HepG2 (cell line): Measurements from ENCODE around the gene FBXL12. TPM values are rescaled to one million over a fixed set of nuclear protein-coding genes. Genes with fewer than 3 reads are reported as not detected.

Source experiments
- AHDC1 ChIP-seq: sonication (generic); formaldehyde crosslinking; IDR thresholded peaks from 2 replicates; pipeline ENCODE4 v1.5.1; 2020; ENCODE audit warnings: mild to moderate bottlenecking, missing genetic modification reagents, borderline replicate concordance
- NBN ChIP-seq: fragments of 450-650 bp; conservative IDR thresholded peaks from 2 replicates; pipeline ENCODE4 v1.6.1; 2017
- SIN3A ChIP-seq: IDR thresholded peaks from 2 replicates; pipeline ENCODE4 v1.6.1; 2011; ENCODE audit warnings: low read depth, mild to moderate bottlenecking, control low read depth, low read length, borderline replicate concordance
- SP1 ChIP-seq, 2 experiments: fragments of 450-650 bp in 1 of 2; sonication (generic) in 1 of 2; formaldehyde crosslinking in 1 of 2; IDR thresholded peaks; 2 replicates each; pipeline versions ENCODE4 v1.4.0 to v1.6.1; 2016 to 2020; ENCODE audit warnings: missing genetic modification reagents in 1 of 2
- THAP7 ChIP-seq: sonication (generic); formaldehyde crosslinking; IDR thresholded peaks from 2 replicates; pipeline ENCODE4 v1.8.1; 2023; ENCODE audit warnings: mild to moderate bottlenecking, missing genetic modification reagents
- ZBED4 ChIP-seq: sonication (generic); formaldehyde crosslinking; IDR thresholded peaks from 2 replicates; pipeline ENCODE4 v1.4.0; 2020; ENCODE audit warnings: missing genetic modification reagents, borderline replicate concordance
- ZNF12 ChIP-seq: sonication (generic); formaldehyde crosslinking; IDR thresholded peaks from 2 replicates; pipeline ENCODE4 v1.5.0; 2020; ENCODE audit warnings: missing genetic modification reagents
- ZNF136 ChIP-seq: sonication (generic); formaldehyde crosslinking; IDR thresholded peaks from 2 replicates; pipeline ENCODE4 v1.8.1; 2022; ENCODE audit warnings: low read depth, mild to moderate bottlenecking, moderate library complexity, missing genetic modification reagents
- ZNF20 ChIP-seq: sonication (generic); formaldehyde crosslinking; IDR thresholded peaks from 2 replicates; pipeline ENCODE4 v1.4.0; 2020; ENCODE audit warnings: mild to moderate bottlenecking, moderate library complexity, missing genetic modification reagents
- ZNF513 ChIP-seq: sonication (generic); formaldehyde crosslinking; conservative IDR thresholded peaks from 2 replicates; pipeline ENCODE4 v1.5.0; 2020; ENCODE audit warnings: missing genetic modification reagents
- ZNF546 ChIP-seq: sonication (generic); formaldehyde crosslinking; conservative IDR thresholded peaks from 2 replicates; pipeline ENCODE4 v1.8.1; 2023; ENCODE audit warnings: mild to moderate bottlenecking, missing genetic modification reagents
- ZNF614 ChIP-seq: IDR thresholded peaks from 2 replicates; pipeline ENCODE4 v1.6.1; 2018; ENCODE audit warnings: missing biosample characterization, missing genetic modification reagents, inconsistent platforms, borderline replicate concordance
- polyA plus RNA-seq, 8 experiments: library from polyadenylated mRNA; depleted of rRNA in 3 of 8; stranded (reverse) in 7 of 8; unstranded in 1 of 8; fragments of >200 nt; fragmentation: Illumina TruSeq in 4 of 8; extraction: Trizol in 4 of 8; gene quantifications; 2 replicates each; pipeline versions ENCODE4 v1.2.1 to v1.2.3, GENCODE V29; 2011 to 2016; ENCODE audit warnings: low read depth in 4 of 8, missing spikeins in 1 of 8, mixed read lengths in 1 of 8; ENCODE audit not compliant: insufficient read depth in 1 of 8
- total RNA-seq, 5 experiments: library from RNA; depleted of rRNA; stranded (reverse); fragments of >200 nt; fragmentation: Illumina TruSeq; extraction: Trizol; gene quantifications; 2 replicates each; pipeline ENCODE4 v1.2.3, GENCODE V29; 2016; ENCODE audit warnings: low read depth in 1 of 5
- TF ChIP-seq, protein P1 (sequence below): sonication (generic); formaldehyde crosslinking; IDR thresholded peaks from 2 replicates; pipeline ENCODE4 v1.4.0; 2020; ENCODE audit warnings: mild to moderate bottlenecking, missing genetic modification reagents, borderline replicate concordance

FBXL12 gene
- total and polyA plus RNA-seq, 2 of the 13 experiments (the other 11 are each of a cell fraction or from before 2014, with no cell fraction given), result 20.4 to 23.1 TPM

GRCh38 chr19:9827289-9828238 lies 8.7 kb upstream of the FBXL12 start, which contains the start of gene UBL5 (continued):
- TF ChIP-seq ZNF614 (CRISPR knock-in tag) (peak; percentile 69; the same call in 1 of the 2 replicates), ZNF513 (no peak), AHDC1 (0 out of 2 replicates have a peak, but pooled peaks have one; percentile 41), ZNF12 (CRISPR knock-in tag) (no peak), ZNF136 (no peak), ZBED4 (no peak; the same call in none of the 2 replicates), SIN3A (peak; percentile 95), ZNF546 (CRISPR knock-in tag) (0 out of 2 replicates have a peak, but pooled peaks have one; percentile 37), ZNF20 (CRISPR knock-in tag) (no peak), NBN (no peak), THAP7 (CRISPR knock-in tag) (0 out of 2 replicates have a peak, but pooled peaks have one; percentile 60), SP1 (IDR thresholded peaks at IDR 0.05) (no peak), SP1 (CRISPR knock-in tag; IDR thresholded peaks at IDR 0.05) (peak; percentile 86)
- TF ChIP-seq, protein P1, sequence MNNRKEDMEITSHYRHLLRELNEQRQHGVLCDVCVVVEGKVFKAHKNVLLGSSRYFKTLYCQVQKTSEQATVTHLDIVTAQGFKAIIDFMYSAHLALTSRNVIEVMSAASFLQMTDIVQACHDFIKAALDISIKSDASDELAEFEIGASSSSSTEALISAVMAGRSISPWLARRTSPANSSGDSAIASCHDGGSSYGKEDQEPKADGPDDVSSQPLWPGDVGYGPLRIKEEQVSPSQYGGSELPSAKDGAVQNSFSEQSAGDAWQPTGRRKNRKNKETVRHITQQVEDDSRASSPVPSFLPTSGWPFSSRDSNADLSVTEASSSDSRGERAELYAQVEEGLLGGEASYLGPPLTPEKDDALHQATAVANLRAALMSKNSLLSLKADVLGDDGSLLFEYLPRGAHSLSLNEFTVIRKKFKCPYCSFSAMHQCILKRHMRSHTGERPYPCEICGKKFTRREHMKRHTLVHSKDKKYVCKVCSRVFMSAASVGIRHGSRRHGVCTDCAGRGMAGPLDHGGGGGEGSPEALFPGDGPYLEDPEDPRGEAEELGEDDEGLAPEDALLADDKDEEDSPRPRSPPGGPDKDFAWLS (CRISPR knock-in tag), result no peak
